ENCODE data around the gene TTC3.

TTC3 gene

GRCh38 chr21:37165586-37165985 lies 92.5 kb downstream of the TTC3 start:
- Histone ChIP-seq H3K4me3 (ENCODE audit: low read length) (no peak overlapping the region), H3K36me3 (ENCODE audit: control insufficient read depth, insufficient read depth, low read length) (no peaks in the 10 kb centered on the region), H3K27ac (ENCODE audit: low read length) (no peak overlapping the region), H3K27me3 (ENCODE audit: control insufficient read depth, insufficient read depth, low read length) (no peaks in the 10 kb centered on the region), H3K9me3 (ENCODE audit: control insufficient read depth, insufficient read depth, low read length) (no peaks in the 10 kb centered on the region), H3K4me1 (ENCODE audit: control insufficient read depth, insufficient read depth, low read length) (no peaks in the 10 kb centered on the region)
- no CpG with 5 or more reads among the region's 4 CpGs for WGBS (ENCODE audit: insufficient coverage, insufficient read length)
- no peak for DNase-seq (ENCODE audit: low read depth, low spot score)

- H3K27me3 ChIP-seq (ENCODE audit: control insufficient read depth, insufficient read depth, low read length) = no peaks in the 10 kb centered on the region
- DNase-seq (ENCODE audit: low read depth, low spot score) = peak; percentile 31
- no peaks in the 10 kb centered on the region for H3K4me1 ChIP-seq (ENCODE audit: control insufficient read depth, insufficient read depth, low read length)
- H3K36me3 ChIP-seq (ENCODE audit: control insufficient read depth, insufficient read depth, low read length) = no peaks in the 10 kb centered on the region
- WGBS (ENCODE audit: insufficient coverage, insufficient read length) = no CpG with 5 or more reads among the region's 3 CpGs
- no peak overlapping the region for H3K27ac ChIP-seq (ENCODE audit: low read length)
- H3K4me3 ChIP-seq (ENCODE audit: low read length) = no peak overlapping the region
- no peaks in the 10 kb centered on the region for H3K9me3 ChIP-seq (ENCODE audit: control insufficient read depth, insufficient read depth, low read length)
Observed at GRCh38 chr21:37166733-37167132, 93.7 kb downstream of the TTC3 start.

- no peaks in the 10 kb centered on the region for H3K4me1 ChIP-seq (ENCODE audit: control insufficient read depth, insufficient read depth, low read length)
- no peak overlapping the region for H3K27ac ChIP-seq (ENCODE audit: low read length)
- DNase-seq (ENCODE audit: low read depth, low spot score) = no peak
- WGBS (ENCODE audit: insufficient coverage, insufficient read length) = no CpG with 5 or more reads among the region's 4 CpGs
- H3K9me3 ChIP-seq (ENCODE audit: control insufficient read depth, insufficient read depth, low read length) = no peaks in the 10 kb centered on the region
- no peaks in the 10 kb centered on the region for H3K36me3 ChIP-seq (ENCODE audit: control insufficient read depth, insufficient read depth, low read length)
- H3K4me3 ChIP-seq (ENCODE audit: low read length) = no peak overlapping the region
- H3K27me3 ChIP-seq (ENCODE audit: control insufficient read depth, insufficient read depth, low read length) = no peaks in the 10 kb centered on the region
Observed at GRCh38 chr21:37168666-37169065, 95.6 kb downstream of the TTC3 start.

- H3K4me3 ChIP-seq (ENCODE audit: low read length) = no peak overlapping the region
- no peak for DNase-seq (ENCODE audit: low read depth, low spot score)
- WGBS (ENCODE audit: insufficient coverage, insufficient read length) = no CpG with 5 or more reads among the region's 3 CpGs
- no peaks in the 10 kb centered on the region for H3K27me3 ChIP-seq (ENCODE audit: control insufficient read depth, insufficient read depth, low read length)
- H3K4me1 ChIP-seq (ENCODE audit: control insufficient read depth, insufficient read depth, low read length) = no peaks in the 10 kb centered on the region
- H3K36me3 ChIP-seq (ENCODE audit: control insufficient read depth, insufficient read depth, low read length) = no peaks in the 10 kb centered on the region
- no peak overlapping the region for H3K27ac ChIP-seq (ENCODE audit: low read length)
- H3K9me3 ChIP-seq (ENCODE audit: control insufficient read depth, insufficient read depth, low read length) = no peaks in the 10 kb centered on the region
Observed at GRCh38 chr21:37172646-37173045, 99.6 kb downstream of the TTC3 start.

GRCh38 chr21:37176716-37177115 lies 103.7 kb downstream of the TTC3 start:
- Histone ChIP-seq H3K4me3 (ENCODE audit: low read length) (no peak overlapping the region), H3K27ac (ENCODE audit: low read length) (no peak overlapping the region), H3K4me1 (ENCODE audit: control insufficient read depth, insufficient read depth, low read length) (no peaks in the 10 kb centered on the region), H3K27me3 (ENCODE audit: control insufficient read depth, insufficient read depth, low read length) (no peaks in the 10 kb centered on the region), H3K36me3 (ENCODE audit: control insufficient read depth, insufficient read depth, low read length) (no peaks in the 10 kb centered on the region), H3K9me3 (ENCODE audit: control insufficient read depth, insufficient read depth, low read length) (no peaks in the 10 kb centered on the region)
- no peak for DNase-seq (ENCODE audit: low read depth, low spot score)
- no CpG with 5 or more reads among the region's 5 CpGs for WGBS (ENCODE audit: insufficient coverage, insufficient read length)

GRCh38 chr21:37181059-37181458 lies 108.0 kb downstream of the TTC3 start:
- H3K9me3 ChIP-seq (ENCODE audit: control insufficient read depth, insufficient read depth, low read length) = no peaks in the 10 kb centered on the region

GRCh38 chr21:37182222-37182621 lies 109.2 kb downstream of the TTC3 start:
- Histone ChIP-seq H3K27ac (ENCODE audit: low read length) (no peak overlapping the region), H3K4me3 (ENCODE audit: low read length) (no peak overlapping the region), H3K27me3 (ENCODE audit: control insufficient read depth, insufficient read depth, low read length) (no peaks in the 10 kb centered on the region), H3K4me1 (ENCODE audit: control insufficient read depth, insufficient read depth, low read length) (no peaks in the 10 kb centered on the region; the same call in 1 of the 2 replicates), H3K9me3 (ENCODE audit: control insufficient read depth, insufficient read depth, low read length) (no peaks in the 10 kb centered on the region), H3K36me3 (ENCODE audit: control insufficient read depth, insufficient read depth, low read length) (no peaks in the 10 kb centered on the region)
- WGBS (ENCODE audit: insufficient coverage, insufficient read length) = no CpG with 5 or more reads among the region's 6 CpGs
- DNase-seq (ENCODE audit: low read depth, low spot score) = no peak

More at GRCh38 chr21:37181059-37181458, 108.0 kb downstream of the TTC3 start:
- Histone ChIP-seq H3K4me3 (ENCODE audit: low read length) (no peak overlapping the region), H3K4me1 (ENCODE audit: control insufficient read depth, insufficient read depth, low read length) (no peaks in the 10 kb centered on the region; the same call in 1 of the 2 replicates), H3K36me3 (ENCODE audit: control insufficient read depth, insufficient read depth, low read length) (no peaks in the 10 kb centered on the region), H3K27ac (ENCODE audit: low read length) (no peak overlapping the region), H3K27me3 (ENCODE audit: control insufficient read depth, insufficient read depth, low read length) (no peaks in the 10 kb centered on the region)
- DNase-seq (ENCODE audit: low read depth, low spot score) = no peak
- no CpG with 5 or more reads among the region's 3 CpGs for WGBS (ENCODE audit: insufficient coverage, insufficient read length)

GRCh38 chr21:37183749-37184148 lies 110.7 kb downstream of the TTC3 start:
- H3K27ac ChIP-seq (ENCODE audit: low read length) = no peak overlapping the region
- no peak for DNase-seq (ENCODE audit: low read depth, low spot score)
- WGBS (ENCODE audit: insufficient coverage, insufficient read length) = no CpG with 5 or more reads among the region's 3 CpGs
- H3K4me1 ChIP-seq (ENCODE audit: control insufficient read depth, insufficient read depth, low read length) = no peaks in the 10 kb centered on the region; the same call in 1 of the 2 replicates
- H3K36me3 ChIP-seq (ENCODE audit: control insufficient read depth, insufficient read depth, low read length) = no peaks in the 10 kb centered on the region
- H3K27me3 ChIP-seq (ENCODE audit: control insufficient read depth, insufficient read depth, low read length) = no peaks in the 10 kb centered on the region
- no peaks in the 10 kb centered on the region for H3K9me3 ChIP-seq (ENCODE audit: control insufficient read depth, insufficient read depth, low read length)
- no peak overlapping the region for H3K4me3 ChIP-seq (ENCODE audit: low read length)

GRCh38 chr21:37184784-37185593 lies 111.9 kb downstream of the TTC3 start:
- H3K4me1 ChIP-seq (ENCODE audit: control insufficient read depth, insufficient read depth, low read length) = no peaks in the 10 kb centered on the region; the same call in 1 of the 2 replicates
- H3K9me3 ChIP-seq (ENCODE audit: control insufficient read depth, insufficient read depth, low read length) = no peaks in the 10 kb centered on the region
- no CpG with 5 or more reads among the region's 9 CpGs for WGBS (ENCODE audit: insufficient coverage, insufficient read length)
- no peak overlapping the region for H3K27ac ChIP-seq (ENCODE audit: low read length)
- no peak for DNase-seq (ENCODE audit: low read depth, low spot score)
- no peaks in the 10 kb centered on the region for H3K36me3 ChIP-seq (ENCODE audit: control insufficient read depth, insufficient read depth, low read length)
- no peak overlapping the region for H3K4me3 ChIP-seq (ENCODE audit: low read length)
- no peaks in the 10 kb centered on the region for H3K27me3 ChIP-seq (ENCODE audit: control insufficient read depth, insufficient read depth, low read length)

GRCh38 chr21:37186983-37187382 lies 113.9 kb downstream of the TTC3 start:
- Histone ChIP-seq H3K27me3 (ENCODE audit: control insufficient read depth, insufficient read depth, low read length) (no peaks in the 10 kb centered on the region), H3K36me3 (ENCODE audit: control insufficient read depth, insufficient read depth, low read length) (no peaks in the 10 kb centered on the region), H3K4me1 (ENCODE audit: control insufficient read depth, insufficient read depth, low read length) (no peaks in the 10 kb centered on the region; the same call in 1 of the 2 replicates), H3K9me3 (ENCODE audit: control insufficient read depth, insufficient read depth, low read length) (no peaks in the 10 kb centered on the region), H3K27ac (ENCODE audit: low read length) (no peak overlapping the region), H3K4me3 (ENCODE audit: low read length) (no peak overlapping the region)
- WGBS (ENCODE audit: insufficient coverage, insufficient read length) = no CpG with 5 or more reads among the region's 2 CpGs
- DNase-seq (ENCODE audit: low read depth, low spot score) = no peak

- H3K4me3 ChIP-seq (ENCODE audit: low read length) = no peak overlapping the region
- H3K27me3 ChIP-seq (ENCODE audit: control insufficient read depth, insufficient read depth, low read length) = no peaks in the 10 kb centered on the region
- DNase-seq (ENCODE audit: low read depth, low spot score) = no peak
- no peaks in the 10 kb centered on the region for H3K9me3 ChIP-seq (ENCODE audit: control insufficient read depth, insufficient read depth, low read length)
- H3K27ac ChIP-seq (ENCODE audit: low read length) = no peak overlapping the region
- WGBS (ENCODE audit: insufficient coverage, insufficient read length) = no CpG with 5 or more reads among the region's 1 CpG
- H3K4me1 ChIP-seq (ENCODE audit: control insufficient read depth, insufficient read depth, low read length) = no peaks in the 10 kb centered on the region
- no peaks in the 10 kb centered on the region for H3K36me3 ChIP-seq (ENCODE audit: control insufficient read depth, insufficient read depth, low read length)
Observed at GRCh38 chr21:37188825-37189224, 115.8 kb downstream of the TTC3 start.
